NCI-H2196 (cell line): Measurements from ENCODE around the gene VSIG10L.

Experiments
- DNase-seq: peaks from one replicate; lab custom pipeline; 2025; ENCODE audit not compliant: unreplicated experiment; lab: John Stamatoyannopoulos, UW

The VSIG10L gene

DNA sequence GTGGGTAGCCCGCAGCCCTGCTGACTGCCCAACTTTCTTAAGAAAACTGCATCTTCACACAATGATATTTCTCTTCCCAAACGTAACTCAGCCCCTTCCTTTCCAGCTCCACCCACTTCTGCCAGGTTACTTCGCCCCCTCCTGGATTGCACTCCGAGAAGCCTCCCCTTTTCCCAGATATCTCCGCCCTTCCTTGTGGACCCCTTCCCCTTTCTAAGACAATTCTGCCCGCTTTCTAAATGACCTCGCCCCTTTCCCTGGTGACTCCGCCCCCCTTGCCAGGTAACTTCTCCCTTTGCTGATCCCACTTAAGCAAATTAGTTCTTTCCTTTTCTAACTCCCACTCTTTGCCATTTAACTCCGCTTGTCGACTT lies 2.6 kb downstream of the VSIG10L start:
- DNase-seq, result no peak

DNA sequence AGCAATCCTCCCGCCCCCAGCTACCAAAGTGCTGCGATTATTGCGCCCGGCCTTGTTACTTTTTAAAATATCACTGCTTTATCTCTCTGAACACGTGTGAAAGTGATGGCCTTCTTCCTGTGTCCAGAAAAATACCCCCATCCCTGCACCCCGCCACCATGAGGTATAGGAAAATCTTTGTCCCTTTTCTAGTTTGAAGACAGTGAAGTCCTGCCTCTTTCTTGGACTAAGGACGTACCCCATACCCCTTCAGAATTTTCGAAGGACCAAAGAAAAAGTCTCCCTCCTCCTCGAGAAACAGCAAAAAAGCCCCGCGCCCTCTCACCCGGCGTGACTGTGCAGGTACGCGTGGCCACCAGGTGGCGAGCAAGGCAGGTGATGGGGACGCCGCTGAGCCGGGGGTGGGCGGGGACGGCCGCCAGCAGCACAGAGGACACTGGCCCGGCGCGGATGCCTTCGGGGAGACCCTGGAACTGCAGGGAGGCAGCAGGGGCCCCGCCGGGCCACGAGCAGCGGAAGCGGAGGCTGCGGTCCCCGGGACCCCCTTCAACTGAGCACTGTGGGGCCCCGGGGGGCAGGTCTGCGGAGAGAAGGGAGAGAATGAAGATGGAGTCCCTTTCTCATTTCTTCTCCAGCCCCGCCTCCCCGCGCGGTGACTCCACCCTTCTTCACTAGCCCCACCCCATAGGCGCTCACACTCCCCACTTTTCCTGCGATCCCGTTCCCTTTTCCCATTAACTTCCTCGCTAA lies 3.2 kb downstream of the VSIG10L start:
- peak; percentile 11 for DNase-seq

- DNase-seq, result no peak
These were observed 3.9 kb downstream of the VSIG10L start for GRCh38 chr19:51337861-51338562.

DNA sequence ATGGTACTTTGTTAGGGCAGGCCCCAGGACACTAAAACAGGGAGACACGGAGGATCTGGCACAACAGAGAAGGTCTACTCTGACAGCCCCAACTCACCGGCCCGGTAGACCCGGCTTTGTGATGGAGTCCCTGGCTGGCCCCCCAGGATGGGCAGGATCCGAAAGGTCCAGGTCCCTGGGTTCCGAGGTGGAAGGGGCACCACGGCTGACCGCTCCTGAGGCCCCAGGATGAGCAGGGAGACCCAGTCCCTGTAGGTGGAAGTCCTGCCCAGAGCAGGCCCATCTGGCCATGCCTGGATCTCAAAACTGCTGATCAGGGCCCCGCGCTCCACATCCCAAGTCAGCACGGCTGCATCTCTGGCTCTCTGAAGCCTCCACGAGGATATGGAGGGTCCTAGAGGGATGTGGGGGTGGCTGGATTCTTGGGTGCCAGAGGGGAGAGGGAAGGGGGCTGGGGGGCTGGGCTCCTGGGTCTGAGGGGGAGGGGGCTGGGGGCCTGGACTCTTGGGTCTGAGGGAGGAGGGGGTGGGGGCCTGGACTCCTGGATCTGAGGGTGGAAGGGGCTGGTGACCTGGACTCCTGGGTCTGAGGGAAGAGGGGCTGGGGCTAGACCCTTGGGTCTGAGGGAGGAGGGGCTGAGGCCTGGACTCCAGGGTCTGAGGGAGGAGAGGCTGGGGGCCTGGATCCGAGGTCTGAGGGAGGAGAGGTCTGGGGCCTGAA lies 4.6 kb downstream of the VSIG10L start:
- DNase-seq, result no peak

DNA sequence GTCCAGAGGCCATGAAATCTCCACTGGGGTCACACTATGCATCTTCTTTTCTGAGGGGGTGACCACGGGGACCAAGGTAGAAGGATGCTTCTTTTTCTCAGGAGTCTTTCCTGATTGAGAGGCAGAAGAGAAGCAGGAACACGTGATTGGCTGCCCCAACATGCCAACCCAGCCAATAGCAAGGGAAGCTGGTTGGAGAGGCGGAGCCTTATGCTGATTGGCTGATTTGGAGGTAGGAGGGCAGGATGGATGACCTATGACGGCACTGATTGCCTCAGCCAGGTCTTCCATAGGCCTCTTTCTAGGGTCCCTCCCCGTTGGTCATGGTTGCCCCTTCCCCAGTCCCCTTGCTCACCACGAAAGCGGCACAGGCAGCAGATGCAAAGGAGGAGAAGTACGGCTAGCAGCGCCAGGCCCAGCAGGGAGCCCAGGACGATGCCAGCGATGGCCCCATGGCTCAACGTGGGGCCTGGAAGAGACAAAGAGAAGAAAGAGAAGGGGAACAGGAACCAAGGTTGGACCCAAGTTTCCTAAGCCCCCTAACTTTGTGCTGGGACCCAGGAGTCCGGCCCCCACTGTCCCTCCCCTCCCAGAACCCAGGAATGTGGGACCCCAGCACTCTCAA lies 8.0 kb downstream of the VSIG10L start:
- no peak for DNase-seq

DNA sequence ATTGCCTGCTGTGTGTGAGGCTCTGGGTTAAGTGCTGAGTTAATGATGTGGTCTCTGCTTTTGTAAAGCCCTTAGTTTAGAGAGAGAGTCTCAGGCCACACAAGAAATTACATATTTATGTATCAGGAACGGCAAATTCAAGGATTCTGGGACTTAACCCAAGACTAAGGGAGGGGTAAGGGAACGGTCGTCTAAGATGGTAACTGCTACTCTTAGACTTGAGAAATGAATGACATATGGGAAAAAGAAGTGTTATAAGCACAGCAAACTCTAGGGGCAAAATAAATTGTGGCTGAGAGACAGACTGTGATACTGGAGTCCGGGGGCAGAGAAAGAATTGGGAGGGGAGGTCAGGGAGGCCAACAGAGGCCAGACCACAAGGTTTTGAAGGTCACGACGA lies 10.2 kb downstream of the VSIG10L start:
- no peak for DNase-seq

DNA sequence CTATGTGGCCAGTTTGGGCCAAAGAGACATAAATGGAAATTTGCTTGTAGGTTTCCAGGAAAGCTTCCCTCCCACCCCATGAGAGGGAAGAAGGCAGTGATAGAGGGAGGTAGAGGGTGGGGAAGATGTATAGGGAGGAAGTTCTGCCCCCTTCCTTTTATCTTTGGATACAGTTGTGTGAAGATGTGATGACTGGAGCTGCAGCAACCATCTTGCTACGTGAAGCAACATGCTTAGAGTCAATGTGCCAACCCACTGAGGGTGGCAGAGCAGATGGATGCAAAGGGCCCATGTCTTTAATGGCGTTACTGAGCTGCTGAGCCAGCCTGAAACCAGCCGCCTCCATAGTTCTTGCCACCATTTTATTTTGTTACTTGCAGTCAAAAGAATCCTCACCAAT lies 10.7 kb downstream of the VSIG10L start:
- DNase-seq, result no peak

- no peak for DNase-seq
These were observed 11.6 kb downstream of the VSIG10L start for GRCh38 chr19:51330366-51330765.

DNA sequence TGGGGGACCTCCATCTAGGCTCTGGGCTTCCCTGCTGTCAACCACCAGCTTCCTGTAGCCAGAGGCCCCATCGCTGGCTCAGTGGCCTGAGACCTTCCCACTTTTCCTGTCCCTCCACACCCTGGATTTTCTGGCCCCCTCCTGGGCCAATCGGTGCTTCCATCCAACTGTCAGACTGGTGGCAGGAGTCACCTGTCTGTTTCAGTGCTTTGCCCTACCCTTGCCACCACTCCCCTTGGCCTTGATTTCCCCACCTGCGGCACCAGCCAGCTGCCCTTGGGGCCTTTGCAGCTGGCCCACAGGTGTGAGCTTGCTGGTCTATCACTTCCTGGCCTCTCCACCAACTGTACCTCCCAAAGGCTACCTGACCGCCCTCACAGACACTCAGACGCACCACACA lies 12.5 kb downstream of the VSIG10L start:
- DNase-seq, result no peak

DNA sequence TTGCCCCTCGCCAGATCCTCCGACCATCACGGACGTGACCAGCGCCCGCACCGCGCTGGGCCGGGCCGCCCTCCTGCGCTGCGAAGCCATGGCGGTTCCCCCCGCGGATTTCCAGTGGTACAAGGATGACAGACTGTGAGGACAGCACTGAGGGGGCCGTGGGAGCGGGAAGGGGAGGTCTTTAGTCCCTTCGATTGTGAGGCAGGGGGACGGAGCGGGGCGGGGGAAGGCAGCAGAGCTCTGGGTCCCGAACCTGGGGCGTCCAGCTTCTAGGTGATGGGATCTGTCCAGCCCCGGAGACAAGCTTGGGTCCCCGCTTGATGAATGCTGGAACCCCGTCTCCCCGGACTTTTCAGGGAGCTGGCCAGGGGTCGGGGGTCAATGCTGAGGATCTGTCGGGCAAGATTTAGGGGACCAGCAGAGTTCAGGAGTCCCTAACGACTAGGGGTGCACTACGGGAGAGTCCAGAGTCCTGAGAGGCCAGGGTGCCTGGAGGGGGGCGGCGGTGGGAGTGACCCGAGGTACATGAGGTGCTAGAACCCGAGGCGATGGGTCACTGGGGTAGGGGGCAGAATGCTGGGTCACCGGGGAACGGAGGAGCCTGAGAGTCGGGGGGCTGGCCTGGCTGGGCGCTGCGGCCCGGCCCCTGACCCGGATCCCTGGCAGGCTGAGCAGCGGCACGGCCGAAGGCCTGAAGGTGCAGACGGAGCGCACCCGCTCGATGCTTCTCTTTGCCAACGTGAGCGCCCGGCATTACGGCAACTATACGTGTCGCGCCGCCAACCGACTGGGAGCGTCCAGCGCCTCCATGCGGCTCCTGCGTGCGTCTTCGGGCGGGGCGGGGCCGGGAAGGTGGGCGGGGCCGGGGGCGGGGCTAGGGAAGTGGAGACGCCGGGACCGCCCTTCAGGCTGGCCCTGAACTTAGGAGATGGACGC lies 14.6 kb downstream of the VSIG10L start:
- no peak for DNase-seq

GRCh38 chr19:51326216-51327065 lies 15.5 kb downstream of the VSIG10L start:
- DNase-seq, result no peak

DNA sequence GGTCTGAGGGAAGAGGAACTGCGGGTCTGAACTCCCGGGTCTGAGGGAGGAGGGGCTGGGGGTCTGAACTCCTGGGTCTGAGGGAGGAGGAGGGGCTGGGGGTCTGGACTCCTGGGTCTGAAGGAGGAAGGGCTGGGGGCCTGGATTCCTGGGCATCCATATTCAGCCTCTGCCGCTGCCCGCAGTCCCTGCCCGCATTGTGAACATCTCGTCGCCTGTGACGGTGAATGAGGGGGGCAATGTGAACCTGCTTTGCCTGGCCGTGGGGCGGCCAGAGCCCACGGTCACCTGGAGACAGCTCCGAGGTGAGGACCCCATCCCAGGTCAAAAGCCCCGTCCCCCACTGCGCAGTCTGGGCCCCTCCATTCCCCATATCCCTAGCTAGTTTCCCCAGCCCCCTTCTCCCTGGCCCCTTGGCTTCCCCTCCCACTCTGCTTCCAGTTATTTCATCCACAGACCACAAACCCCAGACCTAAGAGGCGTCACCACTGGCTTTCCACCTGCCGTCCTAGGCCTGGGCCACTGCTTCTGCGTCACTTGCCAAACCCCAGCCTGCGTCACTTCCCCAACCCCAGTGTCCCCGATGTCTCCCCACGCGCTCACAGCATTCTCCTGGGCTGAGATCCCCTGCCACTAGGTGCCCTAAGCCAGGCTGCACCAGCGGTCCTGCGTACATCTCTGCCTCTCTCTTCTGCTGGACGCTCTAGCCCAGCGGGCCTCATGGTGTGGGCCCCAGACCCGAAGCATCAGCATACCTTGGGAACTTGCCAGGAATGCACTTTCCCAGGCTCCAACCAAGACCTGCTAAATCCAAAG lies 16.6 kb downstream of the VSIG10L start:
- DNase-seq, result no peak

- no peak for DNase-seq
These were observed 17.8 kb downstream of the VSIG10L start for GRCh38 chr19:51324167-51324481.

GRCh38 chr19:51323481-51324166 lies 18.3 kb downstream of the VSIG10L start:
- DNase-seq, result no peak

DNA sequence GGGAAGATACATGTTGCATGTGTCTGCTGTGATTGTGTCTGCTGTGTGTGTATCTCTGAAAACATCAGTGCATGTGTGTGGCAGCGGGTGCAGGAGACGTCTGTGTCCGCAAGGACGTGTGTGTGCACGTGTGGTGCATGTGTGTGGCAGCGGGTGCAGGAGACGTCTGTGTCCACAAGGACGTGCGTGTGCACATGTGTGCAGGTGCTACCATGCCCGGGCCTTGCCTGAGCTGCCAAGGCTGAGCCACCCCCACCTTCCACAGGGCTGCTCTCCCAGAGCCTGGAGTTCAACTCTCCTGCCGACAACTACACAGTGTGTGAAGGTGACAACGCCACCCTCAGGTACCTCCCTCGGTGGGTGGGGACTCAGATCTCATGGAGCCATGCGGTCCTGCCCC lies 20.1 kb downstream of the VSIG10L start:
- DNase-seq, result no peak

GRCh38 chr19:51320280-51320657 lies 21.7 kb downstream of the VSIG10L start:
- DNase-seq, result no peak

DNA sequence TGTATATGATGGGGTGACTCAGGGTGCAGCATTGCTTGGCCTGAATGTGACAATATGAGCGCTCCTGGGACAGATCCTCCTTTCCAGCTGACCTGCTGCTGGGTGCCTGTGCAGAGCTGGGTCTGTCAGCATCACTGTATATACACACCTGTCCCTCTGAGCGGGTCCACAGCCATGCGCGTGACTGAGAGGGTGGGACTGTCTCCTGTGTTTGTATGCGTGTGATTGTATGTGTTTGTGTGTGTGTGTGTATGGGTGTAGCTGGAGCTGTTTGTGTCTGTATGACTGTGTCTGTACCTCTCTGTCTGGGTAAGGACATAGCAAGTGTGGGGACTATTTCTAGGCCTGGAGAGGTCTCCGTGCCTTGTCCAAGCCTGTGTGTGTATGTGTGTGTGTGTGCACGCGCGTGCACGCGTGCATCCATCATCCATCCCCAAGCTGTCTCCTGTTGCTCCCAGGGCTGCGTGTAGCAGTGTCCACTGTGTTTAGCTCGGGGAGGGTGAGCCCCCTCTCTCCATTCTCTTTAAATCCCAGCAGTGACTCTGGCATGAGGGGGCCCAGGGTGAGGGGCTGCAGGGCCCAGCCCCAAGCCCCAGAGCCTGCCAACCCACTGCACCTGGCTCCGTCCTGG lies 22.2 kb downstream of the VSIG10L start:
- no peak for DNase-seq
